WI38 (cell line): ENCODE results near the gene WWOX.

ENCODE experiments used
- H3K4me3 ChIP-seq: 2 replicates; pipeline ENCODE4 v1.5.1; 2011; ENCODE audit warnings: low read depth, mild to moderate bottlenecking, control low read depth, low read length
- TF ChIP-seq, protein P1 (sequence below): IDR thresholded peaks from 2 replicates; pipeline ENCODE4 v1.5.1; 2012; ENCODE audit warnings: low read depth, mild to moderate bottlenecking, control low read depth, low read length

The WWOX gene

DNA sequence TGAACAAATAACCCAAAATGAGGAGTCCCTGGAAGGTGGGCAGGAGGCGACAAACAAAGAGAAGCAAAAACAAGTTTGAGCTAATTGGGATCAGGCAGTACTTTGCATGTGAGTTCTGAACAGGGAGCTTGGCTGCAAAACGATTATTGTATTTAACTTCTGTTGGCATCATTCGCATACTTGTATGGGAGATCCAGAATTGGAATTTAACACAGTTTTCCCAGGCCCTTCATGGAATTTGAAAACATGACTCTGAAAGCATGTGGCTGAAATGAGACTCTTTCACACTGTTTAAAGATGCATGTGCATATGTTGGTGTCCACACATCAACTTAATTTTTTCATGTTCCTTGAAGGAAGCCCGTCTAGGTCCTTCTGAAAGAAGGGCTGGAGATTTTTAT is 674.3 kb downstream of the WWOX start:
- no peak overlapping the region for H3K4me3 ChIP-seq
- TF ChIP-seq, protein P1, sequence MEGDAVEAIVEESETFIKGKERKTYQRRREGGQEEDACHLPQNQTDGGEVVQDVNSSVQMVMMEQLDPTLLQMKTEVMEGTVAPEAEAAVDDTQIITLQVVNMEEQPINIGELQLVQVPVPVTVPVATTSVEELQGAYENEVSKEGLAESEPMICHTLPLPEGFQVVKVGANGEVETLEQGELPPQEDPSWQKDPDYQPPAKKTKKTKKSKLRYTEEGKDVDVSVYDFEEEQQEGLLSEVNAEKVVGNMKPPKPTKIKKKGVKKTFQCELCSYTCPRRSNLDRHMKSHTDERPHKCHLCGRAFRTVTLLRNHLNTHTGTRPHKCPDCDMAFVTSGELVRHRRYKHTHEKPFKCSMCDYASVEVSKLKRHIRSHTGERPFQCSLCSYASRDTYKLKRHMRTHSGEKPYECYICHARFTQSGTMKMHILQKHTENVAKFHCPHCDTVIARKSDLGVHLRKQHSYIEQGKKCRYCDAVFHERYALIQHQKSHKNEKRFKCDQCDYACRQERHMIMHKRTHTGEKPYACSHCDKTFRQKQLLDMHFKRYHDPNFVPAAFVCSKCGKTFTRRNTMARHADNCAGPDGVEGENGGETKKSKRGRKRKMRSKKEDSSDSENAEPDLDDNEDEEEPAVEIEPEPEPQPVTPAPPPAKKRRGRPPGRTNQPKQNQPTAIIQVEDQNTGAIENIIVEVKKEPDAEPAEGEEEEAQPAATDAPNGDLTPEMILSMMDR: no peak

DNA sequence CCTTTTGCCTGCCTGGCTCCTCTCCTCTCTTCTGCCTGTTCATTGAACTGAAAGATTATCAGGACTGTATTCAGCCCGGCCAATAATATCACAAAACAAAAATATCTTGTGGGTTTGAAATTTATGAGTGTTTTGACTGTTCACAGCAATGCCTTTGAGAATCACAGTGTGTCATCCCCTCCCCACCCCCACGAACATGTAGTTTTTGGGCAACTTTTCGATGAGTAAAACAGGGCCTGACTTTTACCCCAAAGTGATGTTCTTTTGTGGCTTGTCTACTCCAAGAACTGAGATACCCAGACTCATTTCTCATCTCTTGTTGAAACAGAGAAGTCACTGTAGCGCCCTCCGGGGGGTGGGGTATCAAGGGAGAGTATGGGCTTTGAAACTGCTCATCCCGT is 675.7 kb downstream of the WWOX start:
- no peak overlapping the region for H3K4me3 ChIP-seq
- TF ChIP-seq, protein P1: no peak

DNA sequence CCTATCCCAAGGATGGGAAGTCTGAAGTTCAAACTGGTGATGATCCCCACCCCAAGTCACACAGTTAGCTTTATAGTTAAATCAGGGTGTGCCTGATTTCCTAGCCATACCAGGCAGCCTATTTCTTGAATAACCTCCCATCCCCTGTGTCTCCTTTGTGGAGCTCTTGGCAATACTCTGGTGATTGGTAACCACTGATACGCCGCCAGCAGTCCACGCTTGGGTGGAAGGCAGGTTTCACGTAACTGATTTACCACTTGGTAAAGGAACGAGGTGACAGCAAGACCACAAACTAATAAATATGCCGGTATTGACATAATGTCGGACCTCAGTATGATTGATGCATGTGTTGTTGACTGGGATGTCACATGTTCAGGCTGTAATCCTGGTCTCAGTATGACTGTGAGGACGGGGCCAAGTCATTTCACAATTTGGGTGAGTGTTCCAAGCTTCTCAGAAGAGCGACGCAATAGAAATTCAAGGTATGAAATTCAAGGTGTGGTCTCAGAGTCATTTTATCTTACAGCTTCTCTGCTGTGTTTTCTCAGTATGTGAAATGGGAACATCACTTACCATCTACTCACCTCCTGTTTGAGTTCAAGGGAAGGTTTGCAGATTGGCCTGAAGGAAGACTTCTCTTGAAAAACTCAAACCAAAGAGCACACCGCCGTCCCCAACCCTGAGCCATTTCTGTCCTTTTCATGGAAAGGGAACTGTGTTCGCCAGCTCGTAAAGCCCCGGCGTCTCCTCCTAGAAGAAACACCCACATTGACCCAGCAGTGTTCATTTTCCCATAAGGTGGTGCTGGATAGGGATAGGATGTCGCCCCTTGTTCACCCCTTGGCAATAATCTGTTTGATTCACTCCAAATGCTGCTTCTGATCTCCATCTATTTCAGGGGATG is 678.9 kb downstream of the WWOX start:
- TF ChIP-seq, protein P1: no peak
- H3K4me3 ChIP-seq: no peak overlapping the region

DNA sequence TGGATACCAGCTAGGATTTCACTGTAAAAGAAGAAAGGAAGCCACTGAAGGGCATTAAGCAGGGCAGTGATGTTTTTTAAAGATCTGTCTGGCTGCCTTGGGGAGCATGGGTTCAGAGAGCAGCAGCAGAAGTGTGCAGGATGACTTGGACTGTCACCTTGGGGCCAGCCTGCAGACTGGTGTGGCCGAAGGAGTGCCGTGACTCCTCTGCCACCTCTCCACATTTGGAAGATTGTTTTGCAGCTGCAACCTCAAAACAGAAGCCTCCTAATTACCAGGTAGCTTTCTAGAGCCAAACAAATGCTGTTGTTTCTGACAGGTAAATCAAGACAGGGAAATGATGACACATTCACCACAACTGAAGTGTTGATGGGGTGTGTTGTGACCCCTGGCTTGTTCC is 681.4 kb downstream of the WWOX start:
- no peak overlapping the region for H3K4me3 ChIP-seq
- TF ChIP-seq, protein P1: no peak

DNA sequence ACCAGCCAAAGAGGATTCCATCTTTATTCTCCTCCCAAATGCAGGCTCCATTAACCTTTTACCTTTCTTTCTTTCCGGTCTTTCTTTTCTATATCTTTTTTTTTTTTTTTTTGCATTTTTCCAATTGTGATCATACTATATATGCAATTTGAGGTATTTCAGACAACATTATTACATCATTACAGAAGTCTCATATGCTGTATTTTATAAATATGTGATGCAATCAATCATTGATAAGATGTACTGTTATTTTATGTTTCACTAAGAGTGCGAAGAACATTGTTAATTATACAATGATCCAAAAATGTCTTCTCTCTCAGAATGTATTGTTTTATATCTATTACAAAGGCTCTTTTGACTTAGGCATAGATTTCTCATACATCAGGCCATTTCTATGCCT is 683.1 kb downstream of the WWOX start:
- no peak overlapping the region for H3K4me3 ChIP-seq
- TF ChIP-seq, protein P1: no peak

DNA sequence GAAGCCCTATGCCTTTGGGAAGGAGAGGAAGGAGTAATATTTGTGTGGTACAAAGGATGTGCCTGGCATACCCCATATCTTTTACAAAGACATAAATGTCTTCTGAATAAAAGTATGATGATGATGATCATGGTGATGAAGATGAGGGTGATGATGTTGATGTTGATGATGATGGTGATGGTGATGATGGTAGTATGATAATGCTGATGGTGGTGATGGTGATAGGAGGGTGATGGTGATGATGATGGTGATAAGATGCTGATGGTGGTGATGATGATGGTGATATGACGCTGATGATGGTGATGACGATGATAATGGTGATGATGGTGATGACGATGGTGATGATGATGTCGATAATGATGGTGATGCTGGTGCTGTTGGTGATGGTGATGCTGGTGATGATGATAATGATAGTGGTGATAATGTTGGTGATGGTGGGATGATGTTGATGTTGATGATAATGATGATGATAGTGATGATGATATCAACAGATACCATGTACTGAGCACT is 684.2 kb downstream of the WWOX start:
- H3K4me3 ChIP-seq: no peak overlapping the region
- TF ChIP-seq, protein P1: no peak

DNA sequence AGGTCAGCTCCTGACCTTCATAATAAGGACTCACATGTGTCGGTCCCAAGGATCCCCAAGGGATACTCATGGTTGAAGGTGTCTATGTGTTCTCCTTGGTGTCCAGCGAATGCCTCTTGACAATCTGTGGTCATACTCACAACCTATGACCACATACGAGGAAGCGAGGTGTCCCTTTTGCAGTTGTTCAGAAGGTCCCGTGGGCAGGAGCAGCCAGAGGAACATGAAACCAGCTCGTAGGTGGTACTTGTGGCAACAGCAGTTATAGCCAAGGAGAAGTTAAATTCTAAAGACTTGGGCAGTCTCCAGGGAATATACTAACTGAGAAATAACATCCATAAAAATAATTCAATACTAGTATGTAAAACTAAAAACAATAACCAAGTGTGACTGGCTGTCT is 685.3 kb downstream of the WWOX start:
- TF ChIP-seq, protein P1: no peak

More for the DNA sequence above, 685.3 kb downstream of the WWOX start:
- no peak overlapping the region for H3K4me3 ChIP-seq
